PC-9 (cell line): ENCODE data around the gene MMAB.

ENCODE experiments used
- EZH2 ChIP-seq: fragments of 200-600 bp; sonication (generic); IDR thresholded peaks from 2 replicates; pipeline ENCODE4 v1.8.0; 2017; ENCODE audit warnings: antibody characterized with exemption, low read depth
- TF ChIP-seq, protein P1 (sequence below): fragments of 200-600 bp; sonication (generic); conservative IDR thresholded peaks from 2 replicates; pipeline ENCODE4 v1.6.1; 2017; ENCODE audit warnings: mixed run types, antibody characterized with exemption, mild to moderate bottlenecking, moderate library complexity

DNA sequence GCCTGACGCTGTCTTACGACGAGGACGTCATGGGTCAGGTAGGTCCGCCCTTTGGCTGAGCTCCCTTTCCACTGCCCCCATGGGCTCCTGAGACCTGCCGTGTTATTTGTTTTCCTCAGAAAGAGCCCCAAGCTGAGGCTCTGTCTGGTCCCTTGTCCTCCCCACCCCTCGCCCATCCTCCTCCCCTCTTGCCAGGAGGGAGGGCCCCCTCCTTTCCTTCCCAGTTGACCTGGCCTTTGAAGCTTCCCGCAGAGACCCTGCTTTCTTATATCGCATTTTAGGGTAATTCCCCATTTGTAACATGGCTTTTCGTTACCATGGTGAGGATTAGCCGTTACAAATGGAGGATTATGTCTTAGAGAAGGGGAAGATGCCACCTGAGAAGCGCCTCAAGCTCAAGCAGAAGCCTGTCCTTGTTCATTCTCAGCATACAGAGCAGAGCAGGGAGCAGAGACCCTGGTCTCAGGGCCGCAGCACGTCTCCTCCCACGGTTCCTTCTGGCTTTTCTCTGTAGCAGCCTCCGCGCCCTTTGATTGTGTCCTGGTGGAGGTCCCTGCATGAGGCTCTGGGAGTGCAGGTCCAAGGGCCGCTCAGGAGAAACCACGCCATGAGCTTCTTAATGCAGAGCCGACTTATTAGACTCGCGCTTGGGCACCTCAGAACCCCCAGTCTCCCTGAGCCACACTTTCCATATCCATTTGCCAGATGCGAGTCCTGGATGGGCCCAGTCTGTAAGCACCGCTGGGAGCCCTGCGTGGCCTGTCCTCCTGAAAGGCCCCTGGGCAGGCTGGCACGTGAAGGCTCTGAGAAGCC, 48.6 kb downstream of the MMAB start:
- TF ChIP-seq, protein P1, sequence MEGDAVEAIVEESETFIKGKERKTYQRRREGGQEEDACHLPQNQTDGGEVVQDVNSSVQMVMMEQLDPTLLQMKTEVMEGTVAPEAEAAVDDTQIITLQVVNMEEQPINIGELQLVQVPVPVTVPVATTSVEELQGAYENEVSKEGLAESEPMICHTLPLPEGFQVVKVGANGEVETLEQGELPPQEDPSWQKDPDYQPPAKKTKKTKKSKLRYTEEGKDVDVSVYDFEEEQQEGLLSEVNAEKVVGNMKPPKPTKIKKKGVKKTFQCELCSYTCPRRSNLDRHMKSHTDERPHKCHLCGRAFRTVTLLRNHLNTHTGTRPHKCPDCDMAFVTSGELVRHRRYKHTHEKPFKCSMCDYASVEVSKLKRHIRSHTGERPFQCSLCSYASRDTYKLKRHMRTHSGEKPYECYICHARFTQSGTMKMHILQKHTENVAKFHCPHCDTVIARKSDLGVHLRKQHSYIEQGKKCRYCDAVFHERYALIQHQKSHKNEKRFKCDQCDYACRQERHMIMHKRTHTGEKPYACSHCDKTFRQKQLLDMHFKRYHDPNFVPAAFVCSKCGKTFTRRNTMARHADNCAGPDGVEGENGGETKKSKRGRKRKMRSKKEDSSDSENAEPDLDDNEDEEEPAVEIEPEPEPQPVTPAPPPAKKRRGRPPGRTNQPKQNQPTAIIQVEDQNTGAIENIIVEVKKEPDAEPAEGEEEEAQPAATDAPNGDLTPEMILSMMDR = no peak
- TF ChIP-seq EZH2 = no peak
